Activated CD8-positive, alpha-beta memory T cell treated with anti-CD3 and anti-CD28 coated beads for 1 hour (primary cell): ENCODE data around the gene PPTC7.
"Not testable (repeated sequence)": the region's sequence is repeated elsewhere in the genome, so short reads cannot be mapped to it uniquely, and the experiment has no call there.

ENCODE experiments used
- DNase-seq, 2 donors: peaks; one replicate each; pipeline ENCODE4 v3.0.0-alpha.2; 2020; ENCODE audit warnings: low read depth in 1 of 2; ENCODE audit errors: extremely low read depth in 1 of 2

The PPTC7 gene, protein sequence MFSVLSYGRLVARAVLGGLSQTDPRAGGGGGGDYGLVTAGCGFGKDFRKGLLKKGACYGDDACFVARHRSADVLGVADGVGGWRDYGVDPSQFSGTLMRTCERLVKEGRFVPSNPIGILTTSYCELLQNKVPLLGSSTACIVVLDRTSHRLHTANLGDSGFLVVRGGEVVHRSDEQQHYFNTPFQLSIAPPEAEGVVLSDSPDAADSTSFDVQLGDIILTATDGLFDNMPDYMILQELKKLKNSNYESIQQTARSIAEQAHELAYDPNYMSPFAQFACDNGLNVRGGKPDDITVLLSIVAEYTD

DNA sequence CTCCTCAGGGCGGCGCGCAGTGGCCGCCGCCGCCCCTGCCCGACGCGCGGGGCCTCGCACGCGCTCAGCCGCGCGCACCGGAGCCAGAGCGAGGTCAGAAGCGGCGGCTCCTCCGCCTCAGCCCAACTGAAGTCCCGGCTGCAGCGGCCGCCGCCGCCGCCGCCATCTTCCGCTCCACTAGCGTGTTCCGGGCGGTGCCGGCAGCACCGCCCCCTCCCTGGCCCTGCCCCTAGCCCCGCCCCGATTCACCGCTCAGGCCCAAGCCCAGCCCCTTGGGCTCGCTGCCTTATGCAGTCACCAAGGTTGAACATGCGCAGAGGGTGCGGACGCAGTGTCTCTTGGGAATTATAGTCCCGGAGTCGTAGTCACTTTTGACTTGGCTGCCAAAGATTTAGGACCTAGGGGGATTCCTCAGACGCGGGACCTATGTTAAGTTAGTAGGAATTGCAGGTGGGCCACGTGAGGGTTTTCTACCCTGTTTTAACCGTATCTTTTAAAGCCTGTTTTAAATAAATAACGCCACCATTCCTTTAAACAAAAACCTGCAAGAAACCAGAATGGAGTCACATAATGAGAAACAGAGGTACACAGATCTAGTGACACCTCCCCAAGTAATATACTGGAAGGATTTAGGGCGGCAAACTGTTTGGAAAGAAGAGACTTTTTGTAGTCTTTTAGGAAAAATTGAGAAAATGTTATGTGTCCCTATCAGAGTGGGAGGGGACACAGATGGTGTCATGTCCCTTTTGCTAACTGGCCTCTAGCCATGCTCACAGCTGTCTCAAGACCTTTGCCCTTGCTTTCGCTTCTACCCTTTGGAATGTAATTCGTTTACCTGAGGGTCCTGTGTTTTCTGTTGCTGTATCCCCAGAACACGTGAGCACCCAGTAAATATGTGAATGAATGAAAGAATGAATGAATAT is at the start of gene PPTC7:
PPTC7 (minus strand) TSS at position 182 of the 923 bp plus-strand sequence. CDS start 287 bp downstream, outside the sequence.
- DNase-seq = peak; percentile 91 to 94

DNA sequence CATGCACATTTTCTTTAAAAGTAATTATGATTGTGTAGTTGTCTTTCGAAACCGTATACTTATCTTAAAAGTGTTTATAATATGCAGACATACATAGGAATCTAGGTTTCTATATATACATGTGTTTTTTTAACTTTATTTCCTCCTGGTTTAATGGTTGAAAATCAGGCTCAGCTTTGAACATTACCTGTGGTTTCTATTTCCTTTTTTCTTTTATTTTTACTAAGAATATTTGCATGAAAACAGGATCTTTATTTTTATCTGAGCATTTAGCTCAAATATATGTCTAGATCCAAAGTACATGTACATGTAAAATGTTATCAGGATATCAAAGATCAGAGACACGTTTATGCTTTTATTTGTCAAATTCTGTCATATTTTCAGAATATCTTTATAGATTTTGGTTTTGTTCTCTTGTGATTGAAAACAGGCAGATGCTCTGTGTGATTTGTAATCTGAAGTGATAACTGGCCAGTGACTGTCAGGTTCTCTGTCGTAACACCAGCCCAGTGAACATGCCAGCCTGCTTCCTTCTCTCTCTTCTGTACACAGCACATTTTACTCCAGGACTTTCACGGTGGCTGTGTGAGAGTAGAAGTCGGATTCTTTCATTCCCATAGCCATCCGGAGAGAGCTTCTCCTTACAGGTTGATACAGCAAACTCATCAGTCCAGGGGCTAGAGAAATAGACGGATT is 44.5 kb upstream of the PPTC7 start:
- DNase-seq = no peak

GRCh38 chr12:110622582-110622981 is 39.5 kb upstream of the PPTC7 start:
- DNase-seq = no peak

DNA sequence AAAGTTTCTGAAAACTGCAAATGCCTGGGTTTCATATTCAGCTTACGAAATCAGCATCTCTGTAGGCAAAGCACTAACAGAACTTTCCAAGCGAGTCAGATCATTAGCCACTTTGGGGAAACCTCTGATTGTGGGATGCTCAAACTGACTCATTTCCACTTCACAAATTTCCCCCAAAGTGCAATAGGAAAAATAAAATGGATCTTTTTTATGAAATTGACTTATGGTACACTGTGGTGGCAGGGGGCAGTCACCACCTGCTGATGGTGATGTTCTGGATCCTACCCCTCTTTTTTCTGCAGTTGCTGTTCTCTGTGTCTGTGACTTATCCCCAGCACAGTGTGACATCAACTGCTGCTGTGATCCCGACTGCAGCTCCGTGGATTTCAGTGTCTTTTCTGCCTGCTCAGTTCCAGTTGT is 36.4 kb upstream of the PPTC7 start:
- no peak for DNase-seq

DNA sequence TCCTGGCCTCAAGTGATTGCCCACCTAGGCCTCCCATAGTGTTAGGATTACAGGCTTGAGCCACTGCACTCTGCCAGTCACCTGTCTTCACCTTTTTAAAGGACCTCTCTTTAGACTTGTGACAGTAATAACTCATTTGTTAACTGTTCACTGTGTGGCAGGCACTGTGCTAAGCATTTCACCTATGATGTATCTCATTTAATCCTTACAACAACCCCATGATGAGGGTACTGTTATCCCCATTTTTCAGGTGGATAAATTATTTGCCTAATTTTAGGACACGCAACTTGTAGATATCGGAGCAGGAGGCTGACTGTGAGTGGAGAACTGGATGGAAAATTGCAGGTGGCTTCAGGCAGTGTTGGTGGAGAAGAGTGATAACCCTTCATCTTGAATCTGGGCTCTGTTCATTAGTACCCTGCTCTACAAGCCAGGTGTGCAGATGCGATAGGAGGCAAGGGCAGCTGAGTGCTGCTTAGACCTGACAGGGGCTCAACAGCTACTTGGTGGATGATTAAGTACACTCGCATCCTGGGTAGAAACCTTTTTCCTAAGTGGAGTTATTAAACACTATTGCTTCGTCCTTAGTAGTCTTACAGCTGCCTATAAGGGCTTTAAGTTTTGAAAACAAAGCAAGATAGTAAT is 33.5 kb upstream of the PPTC7 start:
- DNase-seq = no peak

GRCh38 chr12:110615171-110615570 is 32.1 kb upstream of the PPTC7 start:
- DNase-seq = no peak

GRCh38 chr12:110613771-110614684 is 30.9 kb upstream of the PPTC7 start, which contains the start of gene TCTN1:
TSS of gene TCTN1 (plus strand) at chr12:110614129. CDS start at chr12:110614183, 54 bp downstream.
- DNase-seq = peak; percentile 86 to 95

DNA sequence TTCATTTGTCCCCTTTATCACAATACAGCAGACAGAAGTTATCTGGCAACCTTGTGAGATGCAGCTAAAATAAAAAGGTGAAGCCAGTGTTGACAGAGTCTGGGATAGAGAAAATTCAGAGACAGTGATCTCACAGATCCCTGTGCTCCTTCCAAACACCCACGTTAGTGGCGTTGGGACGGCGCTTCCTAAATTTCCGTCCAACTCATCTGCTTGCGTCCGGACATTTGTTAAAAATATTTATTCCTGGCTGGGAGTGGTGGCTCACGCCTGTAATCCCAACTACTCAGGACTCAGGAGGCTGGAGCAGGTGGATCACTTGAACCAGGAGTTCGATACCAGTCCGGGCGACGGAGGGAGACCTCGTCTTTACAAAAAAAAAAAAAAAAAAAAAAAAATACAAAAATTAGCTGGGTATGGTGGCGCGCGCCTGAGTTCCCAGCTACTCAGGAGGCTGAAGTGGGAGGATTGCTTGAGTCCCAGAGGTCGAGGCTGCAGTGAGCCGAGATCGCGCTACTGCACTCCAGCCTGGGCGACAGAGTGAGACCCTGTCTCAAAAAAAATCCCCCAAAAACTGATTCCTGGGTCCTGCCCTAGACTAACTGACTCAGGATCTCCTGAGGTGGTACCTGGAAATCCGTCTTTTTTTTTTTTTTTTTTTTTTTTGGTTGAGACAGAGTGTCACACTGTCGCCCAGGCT is 30.1 kb upstream of the PPTC7 start:
- DNase-seq = no peak

- no peak for DNase-seq
These were observed 23.1 kb upstream of the PPTC7 start for GRCh38 chr12:110606253-110606611.

DNA sequence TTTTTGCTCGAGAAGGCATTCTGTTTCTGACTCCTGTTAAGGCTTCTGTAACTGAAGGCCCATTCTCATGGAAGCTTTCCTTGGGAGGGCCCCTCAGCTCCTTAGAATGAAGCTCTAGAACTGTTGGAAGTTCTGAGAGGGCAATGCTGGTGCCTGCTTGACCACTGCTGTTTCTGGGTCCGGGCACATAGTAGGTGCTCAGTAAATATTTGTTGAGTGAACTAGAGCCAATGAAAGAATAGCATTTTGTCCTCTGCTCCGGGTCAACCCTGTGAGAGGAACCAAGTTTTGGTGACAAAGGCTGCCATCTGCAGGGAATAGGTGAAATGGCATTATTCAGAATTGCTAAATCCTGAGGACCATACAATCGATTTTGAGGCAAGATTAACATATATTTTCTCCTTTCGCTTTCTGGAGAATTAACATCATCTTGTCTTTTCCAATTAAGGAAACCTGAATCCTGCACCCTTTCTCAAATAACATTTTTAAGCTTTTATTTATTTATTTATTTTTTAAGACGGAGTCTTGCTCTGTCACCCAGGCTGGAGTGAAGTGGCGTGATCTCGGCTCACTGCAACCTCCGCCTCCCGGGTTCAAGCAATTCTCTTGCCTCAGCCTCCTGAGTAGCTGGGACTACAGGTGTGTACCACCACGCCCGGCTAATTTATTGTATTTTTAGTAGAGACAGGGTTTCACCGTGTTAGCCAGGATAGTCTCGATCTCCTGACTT is 19.1 kb upstream of the PPTC7 start:
- DNase-seq = not testable (repeated sequence)

DNA sequence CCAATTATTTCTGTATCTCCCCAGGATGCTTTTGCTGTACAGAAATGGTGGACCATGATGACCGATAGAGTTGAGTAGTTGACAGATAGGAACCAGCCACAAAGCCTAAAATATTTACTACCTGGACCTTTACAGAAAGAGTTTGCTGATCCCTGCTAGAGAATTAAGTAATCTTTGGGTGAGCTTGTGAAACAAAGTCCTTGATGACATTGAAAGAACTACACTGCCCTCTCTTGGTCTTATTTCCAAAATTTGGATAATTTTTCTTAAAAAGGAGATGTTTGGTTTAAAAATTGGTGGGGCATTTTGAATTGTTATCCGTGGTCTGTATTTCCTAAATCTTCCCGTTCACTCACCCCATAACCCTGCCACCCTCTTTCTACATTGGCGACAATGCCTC is 17.1 kb upstream of the PPTC7 start:
- no peak for DNase-seq

DNA sequence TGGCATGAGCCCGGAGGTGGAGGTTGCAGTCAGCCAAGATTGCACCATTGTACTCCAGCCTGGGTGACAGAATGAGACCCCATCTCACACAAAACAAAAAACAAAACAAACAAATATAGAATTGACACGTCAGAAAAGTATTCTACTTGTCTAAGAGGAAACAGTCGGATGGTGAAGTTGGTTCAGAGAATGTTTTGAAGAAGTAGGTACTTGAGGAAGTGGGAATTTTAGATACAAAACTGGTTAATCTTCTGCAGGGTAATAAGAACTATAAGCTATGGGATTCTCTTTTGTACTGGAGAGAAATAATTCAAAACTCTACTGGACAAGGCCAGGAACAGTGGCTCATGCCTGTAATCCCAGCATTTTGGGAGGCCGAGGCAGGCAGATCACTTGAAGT is 16.2 kb upstream of the PPTC7 start:
- no peak for DNase-seq

GRCh38 chr12:110597885-110598284 is 14.8 kb upstream of the PPTC7 start:
- DNase-seq = no peak

- not testable (repeated sequence) for DNase-seq
These were observed 9.8 kb upstream of the PPTC7 start for GRCh38 chr12:110592919-110593318.

DNA sequence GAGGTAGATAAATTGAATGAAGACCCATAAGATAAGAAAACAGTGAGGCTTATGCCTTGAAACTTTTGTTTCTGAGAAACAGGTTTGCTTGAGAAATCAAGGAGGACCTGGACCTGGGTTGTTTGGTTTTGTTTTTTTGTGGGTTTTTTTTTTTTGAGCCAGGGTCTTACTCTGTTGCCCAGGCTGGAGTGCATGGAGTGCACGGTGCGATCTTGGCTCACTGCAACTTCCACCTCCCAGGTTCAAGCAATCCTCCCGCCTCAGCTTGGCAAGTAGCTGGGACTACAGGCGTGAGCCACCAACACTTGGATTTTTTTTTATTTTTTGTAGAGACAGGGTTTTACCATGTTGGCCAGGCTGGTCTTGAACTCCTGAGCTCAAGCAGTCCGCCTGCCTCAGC is 9.0 kb upstream of the PPTC7 start:
- no peak for DNase-seq

DNA sequence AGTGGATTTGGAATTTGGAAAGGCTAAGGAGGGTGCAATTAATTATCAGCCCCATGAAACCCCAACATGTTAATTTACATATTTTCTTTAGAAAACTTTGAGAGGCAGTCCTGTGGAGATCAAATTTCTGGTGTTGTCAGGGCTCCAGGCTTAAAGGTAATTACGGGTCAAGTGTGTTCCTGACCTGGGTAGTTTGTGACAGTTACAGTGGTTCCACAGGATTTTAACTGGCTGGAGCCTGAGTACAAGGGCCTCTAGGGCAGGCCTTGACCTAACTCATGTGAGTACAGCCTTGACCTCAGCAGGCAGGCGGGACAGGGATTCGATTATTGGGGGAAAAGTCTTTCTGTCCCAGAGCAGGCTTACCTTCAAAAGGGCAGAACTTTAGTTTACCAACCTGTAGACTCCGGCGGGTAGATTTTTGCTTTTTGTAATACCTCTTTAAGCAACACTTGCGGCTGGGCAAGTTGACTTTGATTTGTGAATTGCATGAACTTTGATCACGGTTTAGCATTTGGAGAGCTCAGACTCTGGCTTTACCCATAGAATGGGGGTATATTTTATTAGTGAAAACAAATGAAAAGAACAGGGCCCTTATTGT is 8.4 kb upstream of the PPTC7 start:
- no peak for DNase-seq

DNA sequence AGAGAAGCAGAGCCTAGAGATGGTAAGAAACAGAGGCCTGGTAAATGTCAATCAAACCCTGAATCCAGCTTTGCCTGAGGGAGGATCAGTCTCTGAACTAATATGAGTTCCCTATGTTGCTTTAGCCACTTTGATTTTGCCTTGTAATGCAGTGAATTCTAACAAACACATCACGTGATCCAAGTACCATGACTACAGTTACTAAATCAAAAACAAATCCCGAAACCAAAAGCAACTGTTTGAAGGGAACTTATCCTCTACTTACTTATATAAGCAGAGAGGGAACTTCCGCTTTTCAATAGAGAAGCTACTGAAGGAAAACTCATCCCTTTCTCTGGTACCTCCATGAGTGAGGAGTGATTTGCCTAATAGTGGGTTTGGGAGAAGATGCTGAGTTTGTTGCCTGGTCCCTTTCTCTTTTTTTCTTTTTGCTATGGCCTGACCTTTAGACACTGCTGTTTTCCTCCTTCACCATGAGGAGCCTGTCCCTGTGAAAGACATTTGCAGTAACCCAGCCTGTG is 7.7 kb upstream of the PPTC7 start:
- no peak for DNase-seq

GRCh38 chr12:110590059-110590458 is 6.9 kb upstream of the PPTC7 start:
- no peak for DNase-seq
